GM08714 (cell line): Measurements from ENCODE around the gene PPFIA3.
"Not testable (repeated sequence)": the region's sequence is repeated elsewhere in the genome, so short reads cannot be mapped to it uniquely, and the experiment has no call there.

Experiments
- H3K4me3 ChIP-seq: fragments of 200-500 bp; sonication (Bioruptor generic); 2 replicates; pipeline ENCODE4 v1.5.1; 2014; ENCODE audit warnings: mild to moderate bottlenecking, low read length, inconsistent platforms
- ZNF274 ChIP-seq: IDR thresholded peaks from 2 replicates; pipeline ENCODE4 v1.6.1; 2012; ENCODE audit warnings: mild to moderate bottlenecking, low read depth, low read length

Gene PPFIA3

GRCh38 chr19:49127674-49128544, 8.6 kb downstream of the PPFIA3 start:
- H3K4me3 ChIP-seq = peak overlapping the region; percentile 45; the same call in 1 of the 2 replicates
- no peak for TF ChIP-seq ZNF274

GRCh38 chr19:49128545-49129237, 9.3 kb downstream of the PPFIA3 start:
- TF ChIP-seq ZNF274 = no peak
- H3K4me3 ChIP-seq = no peak overlapping the region

GRCh38 chr19:49129238-49129583, 9.9 kb downstream of the PPFIA3 start:
- no peak overlapping the region for H3K4me3 ChIP-seq
- TF ChIP-seq ZNF274 = no peak

- no peak overlapping the region for H3K4me3 ChIP-seq
- no peak for TF ChIP-seq ZNF274
Measured at GRCh38 chr19:49130325-49130724, 11.0 kb downstream of the PPFIA3 start.

DNA sequence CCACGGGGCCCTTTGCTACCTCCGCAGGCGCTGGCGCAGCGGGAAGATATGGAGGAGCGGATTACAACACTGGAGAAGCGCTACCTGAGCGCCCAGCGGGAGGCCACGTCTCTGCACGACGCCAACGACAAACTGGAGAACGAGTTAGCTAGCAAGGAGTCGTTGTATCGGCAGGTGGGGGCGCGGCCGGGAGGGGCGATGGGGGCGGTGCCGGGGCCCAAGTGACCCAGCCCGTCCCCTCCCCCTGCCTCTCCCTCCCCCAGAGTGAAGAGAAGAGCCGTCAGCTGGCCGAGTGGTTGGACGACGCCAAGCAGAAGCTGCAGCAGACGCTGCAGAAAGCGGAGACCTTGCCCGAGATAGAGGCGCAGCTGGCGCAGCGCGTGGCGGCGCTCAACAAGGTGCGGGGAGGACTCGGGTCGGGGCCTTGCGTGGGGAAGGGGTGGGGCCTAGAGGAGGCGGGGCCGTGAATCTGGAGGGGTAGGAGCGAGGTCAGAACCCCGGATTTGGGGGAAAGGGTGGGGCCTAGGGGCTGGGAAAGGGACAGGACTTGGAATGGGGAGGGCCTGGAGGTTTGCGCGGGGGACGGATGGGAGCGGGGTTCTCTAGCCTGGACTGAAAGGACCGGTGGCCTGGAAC, 13.7 kb downstream of the PPFIA3 start:
- H3K4me3 ChIP-seq = no peak overlapping the region
- TF ChIP-seq ZNF274 = no peak

- TF ChIP-seq ZNF274 = no peak
- no peak overlapping the region for H3K4me3 ChIP-seq
Measured at GRCh38 chr19:49133621-49134454, 14.5 kb downstream of the PPFIA3 start.

- TF ChIP-seq ZNF274 = no peak
- H3K4me3 ChIP-seq = no peak overlapping the region
Measured at GRCh38 chr19:49135686-49136085, 16.3 kb downstream of the PPFIA3 start.

GRCh38 chr19:49136771-49137171, 17.4 kb downstream of the PPFIA3 start:
- no peak overlapping the region for H3K4me3 ChIP-seq
- TF ChIP-seq ZNF274 = no peak

DNA sequence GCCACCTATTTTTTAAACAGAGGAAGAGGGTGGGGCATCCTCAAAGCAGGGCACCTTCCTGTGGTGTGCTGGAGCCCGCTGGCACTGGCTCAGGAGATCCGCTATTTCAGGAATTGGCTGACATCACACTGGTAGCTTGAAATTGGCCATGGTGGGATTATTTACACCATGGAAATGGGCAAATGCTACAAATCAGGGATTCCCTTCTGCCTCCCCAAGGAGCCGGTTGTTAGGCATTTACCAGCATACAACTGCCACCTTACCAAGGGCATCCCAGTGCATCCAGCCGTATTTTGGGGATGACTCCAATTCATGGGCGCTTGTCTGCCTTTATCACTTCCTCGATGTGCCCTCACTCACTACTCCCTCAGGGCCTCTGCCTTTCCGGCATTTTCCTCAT, 21.6 kb downstream of the PPFIA3 start:
- no peak for TF ChIP-seq ZNF274
- no peak overlapping the region for H3K4me3 ChIP-seq

DNA sequence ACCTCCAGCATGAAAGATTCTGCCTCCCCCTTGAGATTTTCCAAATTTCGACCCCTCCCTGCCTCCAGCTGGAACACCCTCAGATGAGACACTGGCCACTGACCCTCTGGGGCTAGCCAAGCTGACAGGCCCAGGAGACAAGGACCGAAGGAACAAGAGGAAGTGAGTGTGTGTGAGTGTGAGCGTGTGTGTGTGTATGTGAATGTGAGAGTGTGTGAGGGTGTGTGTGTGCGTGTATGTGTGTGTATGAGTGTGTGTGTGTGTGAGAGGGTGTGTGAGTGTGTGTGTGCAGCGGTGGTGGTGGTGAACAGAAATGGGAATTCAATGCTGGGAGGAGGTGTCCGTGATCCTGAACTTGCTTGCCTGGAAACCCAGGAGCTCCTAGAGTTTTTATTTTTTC, 22.0 kb downstream of the PPFIA3 start:
- TF ChIP-seq ZNF274 = no peak
- no peak overlapping the region for H3K4me3 ChIP-seq

DNA sequence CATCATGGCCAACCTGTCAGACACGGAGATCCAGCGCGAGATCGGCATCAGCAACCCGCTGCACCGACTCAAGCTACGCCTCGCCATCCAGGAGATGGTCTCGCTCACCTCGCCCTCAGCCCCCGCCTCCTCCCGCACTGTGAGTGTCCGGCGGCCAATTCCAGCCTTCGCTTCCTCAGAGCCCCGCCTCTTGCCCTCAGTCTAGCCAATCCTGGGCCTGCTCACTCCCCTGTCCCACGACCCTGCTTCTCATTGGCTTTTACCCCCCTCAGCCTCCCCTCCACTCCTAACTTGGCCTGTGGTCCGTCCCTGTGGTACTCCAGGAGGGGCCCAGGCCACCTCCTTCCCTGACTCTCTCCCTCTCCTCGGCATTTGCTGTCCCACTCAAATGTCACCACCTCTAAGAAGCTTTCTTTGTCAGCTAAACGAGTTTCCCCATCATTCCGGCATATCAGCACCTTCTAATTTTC, 23.6 kb downstream of the PPFIA3 start:
- H3K4me3 ChIP-seq = no peak overlapping the region
- TF ChIP-seq ZNF274 = no peak

DNA sequence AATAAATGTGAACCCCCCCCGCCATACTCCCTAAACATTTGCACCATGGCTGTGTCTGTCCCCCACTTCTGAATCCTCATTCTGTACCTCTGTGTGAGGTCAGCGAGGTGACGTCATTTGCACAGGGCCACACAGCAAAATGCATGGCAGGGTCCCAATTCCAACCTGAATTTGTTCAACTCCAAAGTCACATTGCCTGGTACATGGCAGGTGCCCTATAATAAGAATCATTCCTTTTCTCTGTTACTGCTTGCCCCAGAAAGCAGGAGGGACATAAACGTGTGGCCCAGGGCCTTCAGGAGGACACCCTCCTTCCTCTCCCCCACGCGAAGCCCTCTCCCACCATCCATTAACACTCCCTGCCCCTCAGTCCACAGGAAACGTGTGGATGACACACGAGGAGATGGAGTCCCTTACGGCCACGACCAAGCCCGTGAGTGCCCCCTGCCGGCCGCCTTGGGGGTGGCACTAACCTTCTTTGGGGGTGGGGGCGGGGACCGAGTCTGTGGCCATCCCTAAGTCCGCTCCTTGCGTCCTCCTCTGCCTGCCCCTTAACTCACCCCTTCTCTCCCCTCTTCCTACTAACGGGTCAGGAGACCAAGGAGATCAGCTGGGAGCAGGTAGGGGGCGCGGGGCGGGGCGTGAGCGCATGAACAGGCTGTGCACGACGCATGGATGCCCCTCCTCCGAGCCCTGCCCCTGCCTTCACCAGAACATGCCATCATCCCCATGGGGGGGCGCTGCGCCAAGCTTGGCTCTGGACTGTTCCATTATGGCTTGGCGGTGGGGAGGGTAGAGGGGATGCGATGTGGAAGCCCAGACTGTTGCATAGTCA, 26.4 kb downstream of the PPFIA3 start:
- TF ChIP-seq ZNF274 = no peak
- H3K4me3 ChIP-seq = no peak overlapping the region

DNA sequence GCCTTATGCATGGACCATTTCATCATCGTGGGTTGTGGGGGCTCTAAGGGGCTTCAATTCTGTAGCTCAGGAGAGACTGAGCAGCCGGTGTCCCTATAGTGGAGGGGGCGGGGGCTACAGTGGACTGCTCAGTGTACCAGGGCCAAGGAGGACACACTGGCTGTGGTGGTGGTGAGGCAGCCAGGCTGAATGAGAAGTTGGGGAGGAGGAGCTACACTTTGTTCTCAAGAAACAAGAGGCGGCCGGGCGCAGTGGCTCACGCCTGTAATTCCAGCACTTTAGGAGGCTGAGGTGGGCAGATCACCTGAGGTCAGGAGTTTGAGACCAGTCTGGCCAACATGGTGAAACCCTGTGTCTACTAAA, 27.0 kb downstream of the PPFIA3 start:
- H3K4me3 ChIP-seq = not testable (repeated sequence)

DNA sequence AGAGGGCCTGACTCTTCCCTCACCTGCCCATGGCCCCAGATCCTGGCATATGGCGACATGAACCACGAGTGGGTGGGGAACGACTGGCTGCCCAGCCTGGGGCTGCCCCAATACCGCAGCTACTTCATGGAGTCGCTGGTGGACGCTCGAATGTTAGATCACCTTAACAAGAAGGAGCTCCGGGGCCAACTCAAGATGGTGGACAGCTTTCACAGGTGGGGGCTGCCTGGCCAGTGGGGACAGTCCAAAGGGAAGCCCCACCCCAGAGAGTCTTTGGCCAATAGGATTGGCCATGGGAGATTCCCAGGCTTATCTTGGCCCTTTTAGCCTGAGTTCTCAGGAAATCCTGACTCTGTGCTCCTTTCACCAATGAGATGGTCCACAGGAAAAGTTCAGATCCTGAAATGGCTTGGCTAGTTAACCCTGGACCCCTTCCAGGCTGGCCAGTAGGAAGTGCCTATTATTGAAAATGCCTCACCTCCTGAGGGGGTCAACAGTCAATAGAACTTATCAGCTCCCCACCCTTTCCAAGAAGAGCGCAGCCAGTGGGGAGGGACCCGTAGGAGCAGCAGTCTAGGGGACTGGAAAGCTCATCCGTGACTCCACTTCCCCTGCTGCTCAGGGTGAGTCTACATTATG, 28.8 kb downstream of the PPFIA3 start:
- TF ChIP-seq ZNF274 = no peak
- H3K4me3 ChIP-seq = no peak overlapping the region
